ENCODE results near the gene ZFP36.

Gene ZFP36

GRCh38 chr19:39403331-39404312, 3.0 kb upstream of the ZFP36 start:
- TF ChIP-seq, protein P1, sequence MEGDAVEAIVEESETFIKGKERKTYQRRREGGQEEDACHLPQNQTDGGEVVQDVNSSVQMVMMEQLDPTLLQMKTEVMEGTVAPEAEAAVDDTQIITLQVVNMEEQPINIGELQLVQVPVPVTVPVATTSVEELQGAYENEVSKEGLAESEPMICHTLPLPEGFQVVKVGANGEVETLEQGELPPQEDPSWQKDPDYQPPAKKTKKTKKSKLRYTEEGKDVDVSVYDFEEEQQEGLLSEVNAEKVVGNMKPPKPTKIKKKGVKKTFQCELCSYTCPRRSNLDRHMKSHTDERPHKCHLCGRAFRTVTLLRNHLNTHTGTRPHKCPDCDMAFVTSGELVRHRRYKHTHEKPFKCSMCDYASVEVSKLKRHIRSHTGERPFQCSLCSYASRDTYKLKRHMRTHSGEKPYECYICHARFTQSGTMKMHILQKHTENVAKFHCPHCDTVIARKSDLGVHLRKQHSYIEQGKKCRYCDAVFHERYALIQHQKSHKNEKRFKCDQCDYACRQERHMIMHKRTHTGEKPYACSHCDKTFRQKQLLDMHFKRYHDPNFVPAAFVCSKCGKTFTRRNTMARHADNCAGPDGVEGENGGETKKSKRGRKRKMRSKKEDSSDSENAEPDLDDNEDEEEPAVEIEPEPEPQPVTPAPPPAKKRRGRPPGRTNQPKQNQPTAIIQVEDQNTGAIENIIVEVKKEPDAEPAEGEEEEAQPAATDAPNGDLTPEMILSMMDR (IDR thresholded peaks at IDR 0.05; ENCODE audit: extremely low read depth, missing control alignments), result no peak
- peak; percentile 83 for DNase-seq (ENCODE audit: low spot score)

DNA sequence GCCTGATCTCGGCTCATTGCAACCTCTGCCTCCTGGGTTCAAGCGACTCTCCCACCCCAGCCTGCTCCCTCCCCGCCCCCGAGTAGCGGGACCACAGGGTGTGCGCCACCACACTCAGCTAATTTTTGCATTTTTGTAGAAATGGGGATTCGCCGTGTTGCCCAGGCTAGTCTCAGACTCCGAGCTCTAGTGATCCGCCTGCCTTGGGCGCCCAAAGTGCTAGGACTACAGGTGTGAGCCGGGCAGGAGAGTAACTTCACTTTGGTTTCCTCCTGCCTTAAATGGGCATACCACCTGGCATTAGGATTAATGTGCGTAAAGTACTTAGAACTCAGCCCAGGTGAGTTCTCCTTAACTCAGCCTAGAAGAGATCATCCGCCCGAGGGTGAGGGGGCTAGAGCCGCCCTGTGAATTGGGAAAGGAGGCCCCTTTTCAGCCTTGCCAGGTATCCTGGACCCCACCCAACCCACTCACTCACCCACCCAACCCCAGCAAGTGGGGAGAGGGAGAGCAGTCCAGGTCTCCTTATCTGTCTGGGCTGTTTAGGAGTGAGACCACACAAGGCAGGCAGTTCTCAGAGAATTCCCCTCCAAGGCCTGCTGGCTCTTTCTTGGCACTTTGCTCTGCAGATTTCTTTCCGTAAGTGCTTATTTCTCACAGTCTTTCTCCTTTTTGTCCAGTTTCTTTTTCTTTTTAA, 1.2 kb upstream of the ZFP36 start:
- TF ChIP-seq, protein P1 (IDR thresholded peaks at IDR 0.05; ENCODE audit: extremely low read depth, missing control alignments), result no peak
- DNase-seq (ENCODE audit: low spot score), result no peak

GRCh38 chr19:39405958-39406655, 540 bp upstream of the ZFP36 start:
- TF ChIP-seq, protein P1 (IDR thresholded peaks at IDR 0.05; ENCODE audit: extremely low read depth, missing control alignments), result no peak
- peak; percentile 73 for DNase-seq (ENCODE audit: low spot score)

GRCh38 chr19:39407410-39407659, 688 bp downstream of the ZFP36 start:
- DNase-seq (ENCODE audit: low spot score), result no peak
- TF ChIP-seq, protein P1 (IDR thresholded peaks at IDR 0.05; ENCODE audit: extremely low read depth, missing control alignments), result no peak

DNA sequence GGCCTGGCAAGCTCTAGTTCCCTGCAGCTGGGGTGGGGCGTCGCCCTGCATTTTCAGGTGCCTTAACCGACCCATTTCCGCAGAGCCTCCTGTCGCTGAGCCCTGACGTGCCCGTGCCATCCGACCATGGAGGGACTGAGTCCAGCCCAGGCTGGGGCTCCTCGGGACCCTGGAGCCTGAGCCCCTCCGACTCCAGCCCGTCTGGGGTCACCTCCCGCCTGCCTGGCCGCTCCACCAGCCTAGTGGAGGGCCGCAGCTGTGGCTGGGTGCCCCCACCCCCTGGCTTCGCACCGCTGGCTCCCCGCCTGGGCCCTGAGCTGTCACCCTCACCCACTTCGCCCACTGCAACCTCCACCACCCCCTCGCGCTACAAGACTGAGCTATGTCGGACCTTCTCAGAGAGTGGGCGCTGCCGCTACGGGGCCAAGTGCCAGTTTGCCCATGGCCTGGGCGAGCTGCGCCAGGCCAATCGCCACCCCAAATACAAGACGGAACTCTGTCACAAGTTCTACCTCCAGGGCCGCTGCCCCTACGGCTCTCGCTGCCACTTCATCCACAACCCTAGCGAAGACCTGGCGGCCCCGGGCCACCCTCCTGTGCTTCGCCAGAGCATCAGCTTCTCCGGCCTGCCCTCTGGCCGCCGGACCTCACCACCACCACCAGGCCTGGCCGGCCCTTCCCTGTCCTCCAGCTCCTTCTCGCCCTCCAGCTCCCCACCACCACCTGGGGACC, 1.2 kb downstream of the ZFP36 start:
- DNase-seq (ENCODE audit: low spot score), result no peak
- TF ChIP-seq, protein P1 (IDR thresholded peaks at IDR 0.05; ENCODE audit: extremely low read depth, missing control alignments), result no peak

- TF ChIP-seq, protein P1 (IDR thresholded peaks at IDR 0.05; ENCODE audit: extremely low read depth, missing control alignments), result no peak
- no peak for DNase-seq (ENCODE audit: low spot score)
Observed at GRCh38 chr19:39408392-39409207, 2.0 kb downstream of the ZFP36 start.

Data from GM20000 (cell line).